Measurements from ENCODE around the gene C14orf132.

- TF ChIP-seq CTCF (IDR thresholded peaks at IDR 0.05) = no peak
- TF ChIP-seq POLR2A (IDR thresholded peaks at IDR 0.05) = no peak
Observed at GRCh38 chr14:96095581-96096476, 56.7 kb downstream of the C14orf132 start.

Measured in Peyer's patch (tissue), 4 donors.